HPDE6-E6E7 (cell line): ENCODE results near the gene MX2.
"Not testable (repeated sequence)": the region's sequence is repeated elsewhere in the genome, so short reads cannot be mapped to it uniquely, and the experiment has no call there.

ENCODE experiments used
- DNase-seq: peaks from one replicate; pipeline ENCODE4 v3.0.0; 2011; ENCODE audit warnings: missing footprints; ENCODE audit errors: extremely low spot score

The MX2 gene

GRCh38 chr21:41337515-41337914, 24.3 kb upstream of the MX2 start:
- DNase-seq = no peak

DNA sequence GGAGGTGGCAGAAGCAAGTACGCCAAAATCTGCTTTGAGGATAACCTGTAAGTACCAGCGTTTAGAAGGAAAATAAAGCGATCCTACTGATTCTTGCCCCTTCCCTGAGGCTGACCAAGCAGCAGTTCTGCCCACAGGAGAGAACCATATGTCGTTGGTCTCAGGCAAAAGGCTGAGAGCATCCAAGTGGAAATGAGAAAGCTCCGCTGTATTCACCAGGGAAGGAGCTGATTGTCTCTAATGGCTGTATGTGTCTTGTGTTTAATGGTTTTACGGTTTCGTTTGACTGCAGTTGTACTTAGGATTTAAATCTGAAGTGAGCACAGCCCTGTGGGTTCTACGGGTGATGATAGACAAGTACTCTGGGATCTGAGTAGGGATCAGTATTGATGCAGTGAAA, 23.4 kb upstream of the MX2 start:
- DNase-seq = no peak

- DNase-seq = no peak
Observed at GRCh38 chr21:41342035-41342434, 19.8 kb upstream of the MX2 start.

DNA sequence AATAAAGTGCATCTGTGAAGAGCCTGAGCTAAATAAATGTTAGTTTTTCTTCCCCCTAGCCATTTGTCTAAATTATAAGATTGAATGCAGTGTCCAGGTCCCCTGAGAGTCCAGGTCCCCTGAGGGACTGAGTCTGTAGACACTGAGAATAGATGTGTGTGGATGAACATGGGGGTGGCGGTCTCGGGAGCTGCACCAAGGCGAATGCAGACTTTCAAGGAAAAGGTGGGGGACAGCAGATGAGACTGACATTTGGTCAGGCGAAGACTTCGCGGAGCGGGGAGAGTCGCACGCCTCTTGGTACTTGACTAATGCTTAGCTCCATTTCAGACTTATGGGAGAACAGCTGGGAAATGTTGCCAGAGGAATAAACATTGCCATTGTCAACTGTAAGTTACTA, 17.7 kb upstream of the MX2 start:
- no peak for DNase-seq

DNA sequence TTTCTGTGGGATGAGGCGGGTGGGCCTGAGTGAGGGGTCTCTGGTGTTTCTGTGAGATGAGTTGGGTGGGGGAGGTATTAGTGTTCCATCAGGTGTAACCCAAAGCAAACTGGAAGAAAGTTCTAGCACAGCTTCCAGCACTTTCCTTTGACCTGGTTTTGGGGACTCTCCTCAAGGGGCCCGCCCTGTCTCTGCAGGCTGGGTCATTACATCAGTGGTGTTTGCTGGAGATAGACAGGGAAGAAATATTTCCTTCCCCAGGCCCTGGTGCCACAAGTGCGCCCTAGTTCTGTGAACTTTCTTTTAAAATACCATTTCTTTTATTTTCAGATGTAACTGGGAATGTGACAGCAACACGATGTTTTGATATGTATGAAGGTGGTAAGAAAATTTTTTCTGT, 16.5 kb upstream of the MX2 start:
- no peak for DNase-seq

- no peak for DNase-seq
Observed at GRCh38 chr21:41345934-41346685, 15.7 kb upstream of the MX2 start.

GRCh38 chr21:41346758-41347157, 15.1 kb upstream of the MX2 start:
- no peak for DNase-seq

DNA sequence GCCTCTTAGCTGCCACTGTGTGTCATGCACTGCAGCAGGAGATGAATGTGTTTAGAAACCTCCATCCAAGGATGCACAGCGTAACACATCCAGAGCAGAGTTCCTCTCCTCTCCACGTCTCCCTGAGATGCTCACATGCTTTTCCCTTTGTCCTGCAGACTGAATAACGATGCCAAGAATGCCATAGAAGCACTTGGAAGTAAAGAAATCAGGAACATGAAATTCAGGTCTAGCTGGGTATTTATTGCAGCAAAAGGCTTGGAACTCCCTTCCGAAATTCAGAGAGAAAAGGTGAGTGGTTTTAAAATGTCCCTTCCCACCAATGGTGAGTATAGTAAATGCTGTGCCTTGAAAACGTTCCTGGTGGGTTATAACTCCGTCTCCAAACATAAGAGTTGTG, 13.4 kb upstream of the MX2 start:
- DNase-seq = no peak

DNA sequence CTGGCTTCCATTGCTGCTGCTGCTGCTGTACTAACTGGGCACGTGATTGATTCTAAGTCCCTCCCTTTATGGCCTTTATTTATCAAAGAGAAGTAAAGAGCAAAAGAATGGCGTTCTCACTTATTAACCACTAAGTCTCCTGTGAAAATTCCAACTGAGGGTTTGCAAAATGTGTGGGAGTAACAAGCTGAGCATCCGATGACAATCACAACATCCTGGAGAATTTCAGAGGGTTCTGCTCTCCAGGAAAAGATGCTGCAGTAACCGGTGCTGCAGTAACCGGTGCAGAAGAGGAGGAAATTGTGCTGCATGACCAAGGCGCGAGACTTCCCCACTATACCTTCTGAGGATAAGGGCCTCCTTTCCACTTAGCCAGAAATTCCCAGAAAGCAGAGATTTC, 12.7 kb upstream of the MX2 start:
- DNase-seq = no peak

DNA sequence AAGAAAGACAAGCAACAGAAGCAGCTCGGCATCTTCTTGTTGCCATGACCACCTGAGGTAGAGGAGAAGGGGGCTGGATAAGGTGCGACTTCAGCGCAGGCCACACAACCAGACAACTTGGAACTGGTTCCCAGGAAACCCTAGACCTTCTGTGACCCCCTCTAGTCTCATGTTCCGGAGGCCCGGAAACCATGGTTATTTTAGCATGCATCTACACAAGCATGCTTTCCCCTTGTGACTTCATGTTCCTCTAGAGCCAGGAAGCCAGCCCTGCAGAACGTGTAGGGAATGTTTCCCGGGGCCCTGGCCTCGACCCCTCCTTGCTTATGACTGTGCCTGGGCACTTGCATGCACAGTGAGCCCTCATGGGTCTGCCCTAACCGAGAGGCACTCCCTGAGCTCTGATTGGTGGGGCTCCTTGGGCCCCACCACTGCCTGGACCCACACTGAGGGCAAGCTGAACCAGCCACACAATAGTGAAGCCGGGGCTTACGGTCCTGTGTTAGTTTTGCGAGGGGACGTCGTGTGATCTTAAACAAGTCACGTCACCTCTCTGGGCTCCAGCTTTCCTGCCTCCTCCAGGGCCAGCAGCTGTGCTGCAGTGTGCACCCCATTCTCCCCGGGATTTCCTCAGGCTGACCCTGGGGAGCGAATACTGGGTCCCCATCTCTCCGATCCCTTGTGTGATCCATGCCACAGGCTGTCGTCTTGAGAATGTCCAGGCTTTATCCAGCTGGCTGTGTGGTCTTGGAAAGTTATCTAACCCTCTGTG, 12.0 kb upstream of the MX2 start:
- no peak for DNase-seq

GRCh38 chr21:41350436-41351155, 11.2 kb upstream of the MX2 start:
- DNase-seq = no peak

DNA sequence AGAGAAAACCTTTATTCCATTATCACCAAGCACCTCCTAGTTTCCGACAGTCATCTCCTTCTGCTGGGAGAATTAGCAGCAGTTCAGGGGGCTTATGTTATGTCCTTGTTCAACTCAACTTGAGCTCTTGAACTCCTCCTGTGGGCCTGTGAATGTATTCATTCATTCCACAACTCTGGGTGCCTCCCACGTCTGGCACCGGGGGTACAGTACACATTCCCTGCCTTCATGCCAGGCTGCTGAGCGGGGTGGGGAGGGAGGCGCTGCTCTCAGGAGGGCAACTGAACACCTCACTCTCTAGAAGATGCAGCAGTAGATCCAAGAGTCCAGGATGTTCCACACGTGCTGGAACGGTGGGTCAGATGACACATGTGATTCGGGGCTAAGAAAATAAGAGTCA, 4.3 kb upstream of the MX2 start:
- no peak for DNase-seq

GRCh38 chr21:41358193-41359166, 3.3 kb upstream of the MX2 start:
- no peak for DNase-seq

DNA sequence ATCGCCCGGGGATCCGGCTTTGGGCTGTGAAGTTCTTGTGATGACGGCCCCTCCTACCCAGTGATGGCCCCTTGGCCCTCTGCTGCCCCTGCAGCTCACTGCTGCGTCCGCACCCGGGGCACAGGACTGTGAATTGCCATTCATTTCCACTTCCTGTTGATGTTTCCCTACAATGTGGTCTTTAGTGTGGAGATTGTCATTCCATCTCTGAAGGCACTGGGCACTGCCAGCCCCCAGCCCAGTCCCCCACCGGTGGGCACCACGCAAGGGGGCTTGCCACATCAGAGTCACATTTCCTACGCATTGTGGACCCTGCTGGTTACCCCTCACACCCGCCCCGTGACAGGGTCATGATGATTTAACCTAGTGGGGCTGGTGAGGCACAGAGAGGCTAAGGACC, 2.5 kb upstream of the MX2 start:
- DNase-seq = no peak

GRCh38 chr21:41359754-41360071, 2.1 kb upstream of the MX2 start:
- not testable (repeated sequence) for DNase-seq

DNA sequence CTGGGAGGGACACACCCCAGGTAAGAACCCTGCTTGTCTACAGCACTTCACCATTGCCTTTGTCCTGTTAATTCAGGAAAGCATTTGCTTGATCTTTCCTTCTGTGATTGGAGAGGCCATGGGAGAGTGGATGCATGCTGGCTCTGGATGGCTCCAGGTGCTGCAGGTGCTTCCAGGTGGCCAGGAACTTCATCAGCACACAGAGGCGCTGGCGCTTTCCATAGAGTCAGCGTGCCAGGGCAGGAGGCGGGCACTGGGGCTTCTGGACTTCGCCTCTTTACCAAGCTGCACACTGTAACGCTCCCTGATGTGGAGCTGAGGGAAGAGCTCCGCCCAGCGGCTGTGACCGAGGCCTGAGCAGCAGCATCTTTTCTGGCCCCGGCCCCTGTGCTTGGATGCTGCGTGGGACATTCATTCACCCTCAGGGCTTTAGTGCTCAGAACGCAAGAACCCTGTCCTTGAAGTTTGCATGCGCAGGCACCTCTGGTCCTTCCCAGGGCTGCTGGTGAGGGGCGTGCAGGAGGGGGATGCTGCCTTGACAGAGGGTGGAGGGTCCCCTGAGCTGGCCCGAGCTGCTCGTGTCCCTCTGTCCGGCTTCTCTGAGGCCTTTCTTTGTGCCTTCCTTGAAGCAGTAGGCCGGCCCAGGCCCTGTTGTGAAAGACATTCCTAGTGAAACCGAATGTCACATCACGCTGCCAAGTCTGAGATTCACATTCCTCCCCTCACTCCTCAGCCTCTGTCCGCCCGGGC, 1.6 kb upstream of the MX2 start:
- no peak for DNase-seq

- DNase-seq = no peak
Observed at GRCh38 chr21:41361053-41361785, 608 bp upstream of the MX2 start.

- DNase-seq = no peak
Observed at GRCh38 chr21:41362605-41363369, 960 bp downstream of the MX2 start.
